HG03108 (cell line): Measurements from ENCODE around the gene EYS.

Experiments used
- ATAC-seq: cut with Tn5 transposase; IDR thresholded peaks from one replicate; pipeline ENCODE4 v1.9.1; 2021; ENCODE audit warnings: moderate library complexity; ENCODE audit not compliant: unreplicated experiment

The EYS gene

DNA sequence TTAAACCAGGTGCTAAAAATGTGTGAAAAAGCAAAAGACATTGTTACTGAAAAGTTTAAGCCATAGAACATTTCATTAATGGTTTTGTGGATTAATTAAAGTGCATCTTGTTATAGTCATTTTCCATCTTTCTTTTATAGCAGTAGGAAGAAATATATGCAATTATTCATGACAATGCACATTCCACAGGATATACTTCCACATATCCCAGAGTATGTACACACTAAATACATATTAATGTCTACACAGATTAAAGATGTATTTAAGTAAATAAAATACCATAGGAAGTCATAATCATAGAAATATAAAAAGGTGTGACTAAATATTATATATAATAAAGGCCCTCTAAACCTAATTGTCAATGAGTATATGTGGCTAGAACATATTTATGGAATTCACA lies 1492.7 kb downstream of the EYS start:
- no peak for ATAC-seq

DNA sequence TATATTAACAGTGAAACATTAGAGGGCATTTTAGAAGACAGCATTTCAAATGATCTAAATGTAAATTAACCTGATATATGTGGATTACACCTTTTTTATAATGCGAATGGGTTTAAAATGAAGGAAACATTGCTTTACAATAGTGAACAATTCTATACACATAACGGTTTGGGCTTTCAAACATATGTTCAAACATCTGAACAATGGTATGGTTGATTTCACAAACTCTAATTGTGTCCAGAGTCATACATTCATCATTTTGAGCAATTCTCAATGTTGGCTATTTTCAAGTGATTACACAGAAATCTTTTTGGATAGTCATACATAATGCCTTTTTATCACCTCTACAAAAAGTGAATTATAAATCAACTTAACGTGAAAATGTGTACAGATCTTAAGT lies 1493.3 kb downstream of the EYS start:
- no peak for ATAC-seq

DNA sequence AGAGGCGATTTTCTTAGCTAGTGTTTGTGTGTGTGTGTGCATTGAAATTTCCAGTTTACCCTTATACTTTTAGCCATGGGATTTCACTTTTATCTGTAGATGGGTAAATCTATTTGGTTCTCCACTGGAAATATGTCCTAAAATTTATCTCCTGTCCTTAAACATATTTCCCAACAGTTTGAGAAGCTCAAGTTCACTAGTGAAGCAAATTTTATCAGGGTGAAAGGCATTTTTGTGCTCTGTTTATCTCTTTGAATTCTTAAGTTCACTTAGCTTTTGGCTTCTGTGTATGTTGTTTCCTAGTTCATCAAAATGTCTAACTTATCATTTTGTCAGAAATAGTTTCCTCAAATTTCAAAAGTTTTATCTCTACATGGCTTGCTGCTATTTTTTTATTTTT lies 1509.8 kb downstream of the EYS start:
- no peak for ATAC-seq

DNA sequence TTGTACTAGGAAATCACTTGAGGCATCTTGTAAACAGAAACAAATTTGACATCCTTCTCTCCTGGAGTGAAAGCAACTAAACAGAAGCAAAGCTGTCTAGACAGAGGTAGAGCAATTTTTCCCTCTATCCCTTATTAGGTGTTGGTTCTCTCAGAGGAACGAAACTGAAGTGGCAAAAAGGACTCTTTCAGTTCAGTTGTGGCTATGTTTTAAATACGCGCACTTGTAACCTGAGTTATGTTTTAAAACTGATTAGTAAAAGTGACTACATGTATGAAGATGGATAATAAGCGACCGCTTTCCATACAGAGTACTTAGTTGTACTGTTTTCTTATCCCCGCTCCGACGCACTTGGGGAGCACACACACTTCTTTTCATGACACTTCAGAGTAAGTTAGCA lies 1520.4 kb downstream of the EYS start:
- ATAC-seq: no peak

DNA sequence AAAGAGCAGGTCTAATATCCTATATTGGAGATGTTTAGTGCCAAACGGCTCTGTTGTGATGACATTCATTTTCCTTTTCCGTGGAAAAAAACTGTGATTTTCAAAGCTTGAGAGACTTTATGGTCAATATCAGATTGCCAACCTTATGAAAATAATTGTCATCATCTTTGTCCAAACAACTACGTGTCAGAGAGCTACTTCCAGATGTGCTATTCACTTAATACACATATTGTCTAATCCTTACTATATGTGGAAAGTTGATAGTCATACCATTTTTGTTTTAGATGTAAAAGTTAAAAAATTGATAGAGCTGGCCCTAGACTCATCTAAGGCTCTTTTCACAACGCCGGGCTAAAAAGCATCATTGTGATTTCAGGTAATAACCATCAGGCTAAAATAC lies 1521.4 kb downstream of the EYS start:
- no peak for ATAC-seq

DNA sequence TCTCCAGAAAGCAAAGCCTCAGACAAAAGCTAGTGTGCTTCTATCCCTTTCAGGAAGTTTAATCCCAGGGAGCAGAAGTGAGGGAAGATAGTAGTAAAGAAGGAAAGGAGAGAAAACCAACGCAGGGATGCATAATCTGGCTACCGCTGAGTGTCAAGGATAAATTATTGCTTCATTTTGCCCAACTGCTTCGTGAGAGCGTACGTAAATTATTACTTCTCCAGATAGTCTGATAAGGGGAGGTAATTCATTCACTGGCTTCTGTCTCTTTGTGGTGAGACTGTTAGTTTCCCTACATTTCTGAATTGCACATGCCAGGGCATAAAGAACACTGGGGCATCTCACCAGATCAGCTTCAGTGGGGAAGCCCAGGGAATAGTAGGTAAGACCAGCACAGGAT lies 1531.7 kb downstream of the EYS start:
- ATAC-seq: no peak

DNA sequence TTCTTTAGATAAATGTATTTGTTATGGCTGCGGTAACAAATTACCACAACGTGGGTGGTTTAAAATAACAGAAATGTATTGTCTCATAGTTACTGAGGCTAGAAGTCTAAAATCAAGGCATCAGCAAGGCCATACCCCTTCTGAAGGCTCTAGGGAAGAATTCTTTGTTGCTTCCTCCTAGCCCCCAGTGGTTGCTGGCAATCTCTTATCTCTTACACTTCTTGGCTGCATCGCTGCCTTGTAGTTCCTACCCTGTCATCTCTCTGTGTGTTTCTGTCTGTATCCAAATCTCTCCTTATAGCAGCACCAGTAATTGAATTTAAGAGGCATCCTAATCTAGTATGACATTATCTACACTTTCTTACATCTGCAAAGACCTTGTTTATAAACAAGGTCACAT lies 1536.7 kb downstream of the EYS start:
- ATAC-seq: no peak

DNA sequence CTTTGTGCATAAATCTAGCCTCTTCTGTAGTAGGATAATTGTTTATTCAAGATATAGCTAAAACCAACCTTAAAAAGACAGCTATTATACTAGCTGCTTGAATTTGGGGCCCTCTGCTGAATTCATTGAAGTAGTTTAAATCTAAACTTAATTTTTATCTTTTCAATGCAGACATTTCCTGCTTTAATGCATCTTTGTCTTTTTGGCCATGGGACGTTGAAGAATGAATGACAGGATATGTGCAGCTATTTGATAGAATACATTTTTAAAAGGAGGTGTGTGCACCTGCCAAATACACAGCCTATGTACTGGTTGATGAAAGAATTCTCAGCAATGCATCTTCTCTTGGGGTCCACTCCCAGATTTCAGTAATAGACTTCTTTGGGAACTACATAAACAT lies 1546.5 kb downstream of the EYS start:
- no peak for ATAC-seq

DNA sequence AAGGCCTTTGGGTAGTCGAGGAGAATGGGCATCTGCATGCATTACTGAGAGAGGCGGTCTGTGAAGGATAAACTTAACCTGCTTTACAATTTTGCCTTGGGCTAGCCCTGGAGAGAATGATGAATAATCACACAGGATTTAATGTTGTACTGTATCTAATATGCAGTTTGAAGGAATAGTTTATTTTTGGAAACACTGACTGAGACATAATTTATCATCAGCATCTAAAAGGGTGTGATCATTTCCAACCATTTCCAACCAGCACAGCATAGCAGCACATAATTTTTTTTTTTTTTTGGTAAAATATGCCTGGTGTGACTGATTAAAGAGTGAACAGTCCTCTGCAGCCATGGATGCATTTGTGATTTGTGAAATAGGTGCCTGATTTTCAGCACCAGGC lies 1552.0 kb downstream of the EYS start:
- ATAC-seq: no peak

DNA sequence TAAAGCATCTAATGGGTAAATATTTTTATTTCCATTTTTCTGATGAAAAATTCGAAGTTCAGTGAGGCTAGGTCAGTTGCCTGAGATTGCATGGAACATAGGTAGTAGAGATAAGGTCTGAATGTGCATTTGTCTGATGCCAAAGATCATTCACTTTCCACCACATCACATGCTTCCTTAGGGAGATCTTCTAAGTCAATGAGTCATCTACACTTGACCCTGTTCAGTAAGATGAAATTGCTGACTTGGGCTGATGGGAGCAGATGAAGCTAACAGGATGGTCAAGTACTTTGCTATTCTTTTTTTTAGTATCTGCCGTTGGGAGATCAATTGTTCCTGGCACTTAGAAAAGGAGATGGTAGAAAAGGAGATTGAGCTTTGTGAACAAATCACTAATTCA lies 1560.2 kb downstream of the EYS start:
- no peak for ATAC-seq

DNA sequence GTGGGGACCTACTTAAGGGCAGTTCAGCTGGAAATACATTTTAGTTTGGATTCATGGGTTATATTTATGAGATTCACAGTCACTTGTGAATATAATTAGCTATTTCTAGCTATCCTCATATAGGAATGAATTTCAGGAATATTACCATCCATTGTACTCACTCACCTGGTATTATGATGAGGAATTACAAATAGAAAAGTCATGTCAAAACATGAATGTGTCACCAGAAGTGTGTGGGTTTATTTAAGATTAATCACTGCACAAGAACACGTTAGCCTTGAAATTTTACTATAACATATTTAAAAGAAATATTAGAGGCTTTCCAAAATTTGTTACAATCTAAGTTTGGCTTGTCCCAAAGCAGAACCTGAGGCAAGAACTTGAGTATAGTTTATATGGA lies 1560.9 kb downstream of the EYS start:
- no peak for ATAC-seq

DNA sequence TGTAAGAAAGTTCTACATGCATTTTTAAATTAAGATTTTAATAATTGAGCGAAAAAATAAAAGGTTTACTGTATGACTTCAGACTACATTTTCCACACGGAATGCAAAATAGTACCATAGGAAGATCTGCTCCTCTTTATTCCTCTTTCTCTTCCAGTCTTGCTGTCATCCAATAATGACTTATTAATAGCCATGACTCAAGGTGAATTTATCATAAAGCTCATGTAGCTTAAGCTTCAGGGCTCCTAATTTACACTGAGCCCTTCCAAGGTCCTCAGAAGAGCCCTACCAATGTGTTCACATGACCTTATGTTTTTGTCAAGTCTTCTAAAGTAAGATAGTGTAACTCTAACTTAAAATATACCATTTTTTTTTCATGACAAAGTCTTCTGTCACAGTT lies 1561.4 kb downstream of the EYS start:
- no peak for ATAC-seq

DNA sequence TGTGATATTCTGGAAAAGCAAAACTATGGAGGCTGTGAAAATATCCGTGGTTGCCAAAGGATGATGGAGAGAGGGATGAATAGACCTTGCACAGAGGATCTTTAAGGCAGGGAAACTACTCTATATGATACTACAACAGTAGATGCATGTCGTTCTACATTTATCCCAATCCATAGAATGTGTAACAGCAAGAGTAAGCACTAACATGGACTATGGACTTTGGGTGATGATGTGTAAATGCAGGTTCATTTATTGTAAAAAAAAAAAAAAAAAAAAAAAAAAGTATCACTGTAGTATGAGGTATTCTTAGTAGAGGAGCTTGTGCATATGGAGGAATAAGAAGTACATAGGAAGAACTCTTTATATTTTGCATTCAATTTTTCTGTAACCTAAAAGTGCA lies 1563.9 kb downstream of the EYS start:
- ATAC-seq: no peak

DNA sequence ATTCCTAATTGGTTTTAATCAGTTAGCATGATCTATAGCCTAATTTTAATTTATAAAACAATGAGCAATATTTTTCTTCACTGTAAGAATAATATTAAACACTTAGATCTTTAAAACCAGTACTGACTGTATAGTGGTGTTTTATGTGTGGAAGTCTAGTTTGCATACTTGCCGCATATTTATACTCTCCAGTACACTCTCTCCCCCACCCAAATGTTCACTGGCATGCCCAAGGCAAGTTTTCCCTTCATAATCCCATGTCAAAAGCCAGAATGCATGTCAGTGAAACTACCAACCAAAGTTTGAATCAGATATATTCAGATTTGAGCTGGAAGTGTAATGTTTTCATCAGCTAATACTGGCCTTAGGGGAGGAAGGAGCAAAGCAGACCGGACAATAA lies 1565.3 kb downstream of the EYS start:
- no peak for ATAC-seq

DNA sequence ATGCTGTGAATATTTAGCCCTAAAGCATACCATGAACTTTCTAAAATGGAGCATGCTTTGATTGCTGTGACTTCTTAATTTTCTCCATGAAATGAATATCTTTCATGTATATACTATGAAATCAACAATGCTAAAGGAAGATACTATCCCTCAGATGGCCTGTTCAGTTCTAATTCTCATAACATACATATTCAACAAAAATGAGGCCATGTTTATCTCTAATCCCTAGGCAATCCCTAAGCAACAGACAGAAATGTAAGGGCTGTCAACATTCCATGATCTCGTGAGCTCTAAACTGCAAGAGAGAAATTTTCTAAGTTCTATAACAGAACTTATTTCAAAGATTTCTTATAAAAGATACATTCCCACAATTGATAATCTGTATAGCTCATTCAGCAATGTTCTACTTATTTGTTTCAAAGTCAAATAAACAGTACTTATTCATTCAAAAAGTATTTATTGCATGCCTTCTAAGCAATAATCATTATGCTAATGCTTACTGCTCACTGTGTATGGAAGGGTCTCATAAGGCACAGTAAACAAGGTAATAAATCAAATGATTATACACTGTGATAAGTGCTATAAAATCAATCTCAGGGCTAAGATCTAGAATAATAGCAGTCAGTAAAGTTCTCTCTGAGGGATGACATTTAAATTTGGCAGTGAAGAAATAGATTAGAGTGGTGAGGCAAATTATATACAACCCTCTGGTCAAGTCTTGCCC lies 1578.6 kb downstream of the EYS start:
- no peak for ATAC-seq

DNA sequence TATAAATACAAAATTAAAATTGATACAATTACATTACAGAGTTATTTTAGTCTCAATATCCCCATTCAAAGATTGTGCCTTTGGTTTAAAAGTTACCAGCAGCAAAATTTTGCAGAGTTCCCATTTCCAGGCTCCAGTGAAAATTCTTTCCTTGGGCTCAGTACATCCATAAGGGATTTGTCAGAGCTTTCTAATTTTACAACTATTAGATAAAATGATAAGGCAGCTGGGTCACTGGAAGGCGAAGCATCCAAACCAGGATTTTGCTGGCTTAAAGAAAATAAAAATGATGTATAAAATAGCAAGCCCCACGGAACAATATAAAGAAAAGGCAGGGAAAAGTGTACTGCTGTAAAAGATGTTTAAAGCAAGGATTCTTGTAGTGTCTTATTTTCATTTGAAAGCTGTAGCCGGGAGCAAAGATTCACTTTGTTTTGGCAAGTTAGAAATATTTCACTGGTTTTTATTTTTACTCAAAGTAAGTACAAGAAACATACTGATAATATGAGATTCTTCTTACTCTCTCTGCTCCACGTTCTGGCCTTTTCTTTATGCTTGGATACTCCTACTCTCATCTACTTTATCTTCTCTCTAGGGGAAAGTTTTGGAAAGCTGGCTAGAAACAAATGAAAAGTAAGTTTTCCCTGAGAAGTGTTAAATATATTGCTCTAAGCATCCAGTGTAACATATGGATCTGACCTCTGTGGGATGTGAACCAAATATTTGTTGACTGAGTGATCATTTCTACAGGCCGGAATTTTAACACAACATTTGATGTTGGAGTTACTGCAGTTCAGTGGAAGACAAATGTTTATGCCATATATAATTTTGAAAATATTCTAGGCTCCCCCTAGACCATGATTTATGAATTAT lies 1583.0 kb downstream of the EYS start:
- no peak for ATAC-seq

DNA sequence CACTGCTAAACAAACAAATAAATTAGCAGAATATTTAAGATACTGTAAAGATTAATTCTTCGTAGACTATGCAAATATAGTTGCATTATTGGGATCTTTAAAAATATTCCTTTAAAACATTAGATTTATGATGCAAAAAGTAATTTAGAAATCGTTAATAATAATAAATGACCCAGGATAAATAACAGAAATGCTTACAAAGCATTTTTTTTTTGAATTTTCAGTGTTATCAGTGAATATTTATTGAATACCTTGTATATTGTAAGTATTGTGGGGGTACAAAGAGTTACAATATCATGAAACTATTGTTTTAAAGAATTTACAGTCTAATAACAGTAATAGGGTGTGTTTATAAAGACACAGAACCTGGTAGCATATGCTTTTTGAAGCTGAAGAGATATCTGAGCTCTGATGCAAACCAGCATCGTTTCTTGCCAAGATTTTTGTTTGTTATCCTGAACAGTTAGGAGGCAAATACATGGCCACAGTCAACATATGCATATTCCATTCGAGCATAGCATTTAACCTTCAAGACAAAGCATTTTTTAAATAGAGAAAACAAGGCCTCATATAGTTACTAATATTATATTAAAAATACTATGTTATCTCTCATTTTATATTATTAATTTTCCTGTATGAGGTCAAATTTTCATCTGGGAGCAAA lies 1584.2 kb downstream of the EYS start:
- no peak for ATAC-seq

DNA sequence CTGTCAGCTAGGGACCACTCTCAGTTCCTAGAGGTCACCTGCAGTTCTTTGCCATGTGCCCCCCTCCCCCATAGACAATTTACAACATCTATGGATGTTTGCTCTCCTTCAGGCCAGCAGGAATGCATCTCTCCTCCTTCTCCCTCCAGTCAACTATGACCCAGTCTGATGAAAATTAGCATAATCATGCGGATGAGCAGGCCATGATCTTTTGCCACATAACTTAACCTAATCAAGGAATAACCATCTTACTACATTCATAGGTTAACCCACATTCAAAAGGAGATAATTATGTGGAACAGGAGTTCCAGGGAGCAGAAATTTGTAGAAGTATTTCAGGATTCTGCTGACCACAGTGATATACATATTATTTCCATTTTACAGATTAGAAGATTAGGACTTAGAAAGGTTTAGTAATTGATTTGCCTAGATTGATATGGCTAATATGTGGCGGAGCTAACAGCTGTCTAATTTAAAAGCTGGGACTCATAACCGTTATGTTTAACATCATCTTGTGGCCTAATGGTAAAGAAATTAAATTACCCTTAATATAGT lies 1585.9 kb downstream of the EYS start:
- no peak for ATAC-seq

DNA sequence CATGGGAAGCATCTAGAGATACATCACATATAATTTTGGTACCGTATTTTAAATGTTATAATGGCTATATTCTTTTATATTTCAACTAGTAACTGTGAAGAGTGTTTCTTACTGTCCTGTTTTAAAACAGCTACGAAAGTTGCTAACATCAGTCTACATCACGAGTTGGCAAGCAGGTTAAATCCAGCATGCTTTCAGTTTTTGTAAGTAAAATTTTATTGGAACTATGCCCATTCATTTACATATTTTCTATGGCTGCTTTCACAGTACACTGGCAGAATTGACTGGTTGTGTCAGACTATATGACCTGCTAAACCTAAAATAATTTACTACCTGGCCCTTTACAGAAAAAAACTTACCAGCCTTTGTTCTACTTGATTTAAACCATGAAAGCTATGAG lies 1593.3 kb downstream of the EYS start:
- no peak for ATAC-seq

DNA sequence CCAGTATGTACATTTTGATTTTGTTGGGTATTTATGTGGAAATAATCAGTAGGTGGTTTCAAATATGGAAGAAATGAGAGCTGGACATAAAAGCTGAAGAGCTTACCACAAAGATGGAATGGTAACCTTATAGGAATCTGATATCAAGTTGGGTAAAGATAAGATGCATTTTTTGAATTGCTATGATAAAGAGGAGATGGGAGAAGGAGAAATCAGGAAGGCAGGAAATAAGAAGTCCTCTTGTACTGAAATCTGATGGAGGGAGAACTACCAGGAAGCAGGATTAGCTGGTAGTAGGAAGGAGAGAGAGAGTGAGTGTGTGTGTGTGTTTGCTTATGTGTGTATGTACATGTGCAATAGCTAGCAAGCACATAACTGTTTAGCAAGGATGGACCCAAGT lies 1603.0 kb downstream of the EYS start:
- ATAC-seq: no peak

DNA sequence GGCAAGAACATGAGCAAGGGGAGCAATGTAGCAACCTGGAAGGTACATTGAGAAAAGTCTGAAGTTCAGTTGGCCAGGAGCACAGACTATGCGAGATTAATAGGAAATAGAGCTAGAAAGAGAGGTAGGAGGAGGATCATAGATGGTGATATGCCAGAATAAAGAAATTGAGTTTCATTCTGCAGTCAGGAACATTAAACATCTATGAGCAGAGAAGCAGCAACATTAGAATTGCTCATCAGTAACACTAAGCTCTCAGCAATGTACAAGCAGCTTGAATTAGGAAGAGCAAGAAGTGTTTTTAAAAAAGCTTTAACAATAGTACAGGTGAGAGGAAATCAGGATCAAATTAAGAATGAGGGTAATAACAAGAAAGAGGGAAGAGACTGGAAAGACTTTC lies 1603.5 kb downstream of the EYS start:
- no peak for ATAC-seq
